ENCODE measurements around the gene TGFBR3L.

TGFBR3L gene

DNA sequence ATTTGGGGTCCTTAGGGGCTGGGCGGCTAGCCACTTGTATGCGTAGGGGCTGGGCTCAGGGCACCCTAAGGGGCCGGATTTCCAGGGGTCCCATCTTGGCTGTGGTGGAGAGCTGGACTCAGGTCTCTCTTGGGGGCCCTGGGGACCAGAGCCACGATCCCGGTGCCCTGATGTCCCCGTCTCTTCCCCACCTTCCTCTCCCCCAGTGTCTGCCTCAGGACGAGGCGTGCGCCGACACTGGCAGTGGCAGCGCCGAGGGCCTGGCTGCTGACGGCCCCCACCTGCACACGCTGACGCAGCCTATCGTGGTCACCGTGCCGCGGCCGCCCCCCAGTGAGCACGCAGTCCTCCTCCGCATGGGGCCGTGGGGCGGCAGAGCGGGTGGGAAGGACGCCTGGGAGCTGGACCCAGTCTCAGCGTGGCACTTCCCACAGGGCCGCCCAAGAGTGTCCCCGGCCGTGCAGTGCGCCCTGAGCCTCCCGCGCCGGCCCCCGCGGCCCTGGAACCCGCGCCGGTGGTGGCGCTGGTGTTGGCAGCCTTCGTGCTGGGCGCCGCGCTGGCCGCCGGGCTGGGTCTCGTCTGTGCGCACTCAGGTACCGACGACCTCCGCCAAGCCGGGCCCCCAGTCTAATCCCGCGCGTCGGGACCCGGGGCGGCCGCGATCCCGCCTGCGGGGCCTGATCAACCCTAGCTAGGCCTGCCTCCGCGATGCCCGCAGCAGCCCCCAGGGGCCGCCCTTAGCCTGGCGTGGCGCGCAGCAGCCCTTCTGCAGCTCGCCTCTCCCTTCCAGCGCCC is 2.8 kb downstream of the TGFBR3L start (continued):
- TF ChIP-seq, protein P1, sequence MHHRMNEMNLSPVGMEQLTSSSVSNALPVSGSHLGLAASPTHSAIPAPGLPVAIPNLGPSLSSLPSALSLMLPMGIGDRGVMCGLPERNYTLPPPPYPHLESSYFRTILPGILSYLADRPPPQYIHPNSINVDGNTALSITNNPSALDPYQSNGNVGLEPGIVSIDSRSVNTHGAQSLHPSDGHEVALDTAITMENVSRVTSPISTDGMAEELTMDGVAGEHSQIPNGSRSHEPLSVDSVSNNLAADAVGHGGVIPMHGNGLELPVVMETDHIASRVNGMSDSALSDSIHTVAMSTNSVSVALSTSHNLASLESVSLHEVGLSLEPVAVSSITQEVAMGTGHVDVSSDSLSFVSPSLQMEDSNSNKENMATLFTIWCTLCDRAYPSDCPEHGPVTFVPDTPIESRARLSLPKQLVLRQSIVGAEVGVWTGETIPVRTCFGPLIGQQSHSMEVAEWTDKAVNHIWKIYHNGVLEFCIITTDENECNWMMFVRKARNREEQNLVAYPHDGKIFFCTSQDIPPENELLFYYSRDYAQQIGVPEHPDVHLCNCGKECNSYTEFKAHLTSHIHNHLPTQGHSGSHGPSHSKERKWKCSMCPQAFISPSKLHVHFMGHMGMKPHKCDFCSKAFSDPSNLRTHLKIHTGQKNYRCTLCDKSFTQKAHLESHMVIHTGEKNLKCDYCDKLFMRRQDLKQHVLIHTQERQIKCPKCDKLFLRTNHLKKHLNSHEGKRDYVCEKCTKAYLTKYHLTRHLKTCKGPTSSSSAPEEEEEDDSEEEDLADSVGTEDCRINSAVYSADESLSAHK (tag by site-specific recombination; IDR thresholded peaks at IDR 0.05), result no peak
- TF ChIP-seq ZNF266 (tag by site-specific recombination; IDR thresholded peaks at IDR 0.05; ENCODE audit: low read depth), result no peak
- TF ChIP-seq, protein P2, sequence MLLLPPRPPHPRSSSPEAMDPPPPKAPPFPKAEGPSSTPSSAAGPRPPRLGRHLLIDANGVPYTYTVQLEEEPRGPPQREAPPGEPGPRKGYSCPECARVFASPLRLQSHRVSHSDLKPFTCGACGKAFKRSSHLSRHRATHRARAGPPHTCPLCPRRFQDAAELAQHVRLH (tag by site-specific recombination; IDR thresholded peaks at IDR 0.05), result no peak
- peak; percentile 81 for TF ChIP-seq ZBTB20 (tag by site-specific recombination; IDR thresholded peaks at IDR 0.05)
- no peak for TF ChIP-seq OSR2 (tag by site-specific recombination; IDR thresholded peaks at IDR 0.05)
- no peak for TF ChIP-seq ZNF292 (tag by site-specific recombination; IDR thresholded peaks at IDR 0.05; ENCODE audit: borderline replicate concordance, low read depth)
- no peak for TF ChIP-seq ZNF571 (tag by site-specific recombination; IDR thresholded peaks at IDR 0.05)
- TF ChIP-seq ZNF274 (IDR thresholded peaks at IDR 0.05; ENCODE audit: low read length), result no peak
- TF ChIP-seq ZNF274 (tag by site-specific recombination; IDR thresholded peaks at IDR 0.05; ENCODE audit: borderline replicate concordance), result no peak
- TF ChIP-seq ZFP3 (tag by site-specific recombination; IDR thresholded peaks at IDR 0.05; ENCODE audit: low read depth), result no peak
- TF ChIP-seq ZEB2 (tag by site-specific recombination; IDR thresholded peaks at IDR 0.05), result 0 out of 2 replicates have a peak, but pooled peaks have one; percentile 50
- TF ChIP-seq, protein P3, sequence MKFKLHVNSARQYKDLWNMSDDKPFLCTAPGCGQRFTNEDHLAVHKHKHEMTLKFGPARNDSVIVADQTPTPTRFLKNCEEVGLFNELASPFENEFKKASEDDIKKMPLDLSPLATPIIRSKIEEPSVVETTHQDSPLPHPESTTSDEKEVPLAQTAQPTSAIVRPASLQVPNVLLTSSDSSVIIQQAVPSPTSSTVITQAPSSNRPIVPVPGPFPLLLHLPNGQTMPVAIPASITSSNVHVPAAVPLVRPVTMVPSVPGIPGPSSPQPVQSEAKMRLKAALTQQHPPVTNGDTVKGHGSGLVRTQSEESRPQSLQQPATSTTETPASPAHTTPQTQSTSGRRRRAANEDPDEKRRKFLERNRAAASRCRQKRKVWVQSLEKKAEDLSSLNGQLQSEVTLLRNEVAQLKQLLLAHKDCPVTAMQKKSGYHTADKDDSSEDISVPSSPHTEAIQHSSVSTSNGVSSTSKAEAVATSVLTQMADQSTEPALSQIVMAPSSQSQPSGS (tag by site-specific recombination; IDR thresholded peaks at IDR 0.05; ENCODE audit: low read depth), result no peak
- no peak for TF ChIP-seq ZNF366 (tag by site-specific recombination; conservative IDR thresholded peaks at IDR 0.05)
- TF ChIP-seq, protein P4, sequence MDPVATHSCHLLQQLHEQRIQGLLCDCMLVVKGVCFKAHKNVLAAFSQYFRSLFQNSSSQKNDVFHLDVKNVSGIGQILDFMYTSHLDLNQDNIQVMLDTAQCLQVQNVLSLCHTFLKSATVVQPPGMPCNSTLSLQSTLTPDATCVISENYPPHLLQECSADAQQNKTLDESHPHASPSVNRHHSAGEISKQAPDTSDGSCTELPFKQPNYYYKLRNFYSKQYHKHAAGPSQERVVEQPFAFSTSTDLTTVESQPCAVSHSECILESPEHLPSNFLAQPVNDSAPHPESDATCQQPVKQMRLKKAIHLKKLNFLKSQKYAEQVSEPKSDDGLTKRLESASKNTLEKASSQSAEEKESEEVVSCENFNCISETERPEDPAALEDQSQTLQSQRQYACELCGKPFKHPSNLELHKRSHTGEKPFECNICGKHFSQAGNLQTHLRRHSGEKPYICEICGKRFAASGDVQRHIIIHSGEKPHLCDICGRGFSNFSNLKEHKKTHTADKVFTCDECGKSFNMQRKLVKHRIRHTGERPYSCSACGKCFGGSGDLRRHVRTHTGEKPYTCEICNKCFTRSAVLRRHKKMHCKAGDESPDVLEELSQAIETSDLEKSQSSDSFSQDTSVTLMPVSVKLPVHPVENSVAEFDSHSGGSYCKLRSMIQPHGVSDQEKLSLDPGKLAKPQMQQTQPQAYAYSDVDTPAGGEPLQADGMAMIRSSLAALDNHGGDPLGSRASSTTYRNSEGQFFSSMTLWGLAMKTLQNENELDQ (tag by site-specific recombination; IDR thresholded peaks at IDR 0.05; ENCODE audit: low read depth), result no peak
- TF ChIP-seq, protein P5, sequence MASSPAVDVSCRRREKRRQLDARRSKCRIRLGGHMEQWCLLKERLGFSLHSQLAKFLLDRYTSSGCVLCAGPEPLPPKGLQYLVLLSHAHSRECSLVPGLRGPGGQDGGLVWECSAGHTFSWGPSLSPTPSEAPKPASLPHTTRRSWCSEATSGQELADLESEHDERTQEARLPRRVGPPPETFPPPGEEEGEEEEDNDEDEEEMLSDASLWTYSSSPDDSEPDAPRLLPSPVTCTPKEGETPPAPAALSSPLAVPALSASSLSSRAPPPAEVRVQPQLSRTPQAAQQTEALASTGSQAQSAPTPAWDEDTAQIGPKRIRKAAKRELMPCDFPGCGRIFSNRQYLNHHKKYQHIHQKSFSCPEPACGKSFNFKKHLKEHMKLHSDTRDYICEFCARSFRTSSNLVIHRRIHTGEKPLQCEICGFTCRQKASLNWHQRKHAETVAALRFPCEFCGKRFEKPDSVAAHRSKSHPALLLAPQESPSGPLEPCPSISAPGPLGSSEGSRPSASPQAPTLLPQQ (tag by site-specific recombination; IDR thresholded peaks at IDR 0.05), result peak; percentile 59; the same call in 1 of the 2 replicates
- TF ChIP-seq ZNF2 (tag by site-specific recombination; IDR thresholded peaks at IDR 0.05), result no peak
- TF ChIP-seq ZNF544 (tag by site-specific recombination; IDR thresholded peaks at IDR 0.05), result no peak
- TF ChIP-seq MEIS1 (CRISPR knock-in tag; IDR thresholded peaks at IDR 0.05; ENCODE audit: borderline replicate concordance), result no peak
- TF ChIP-seq, protein P6, sequence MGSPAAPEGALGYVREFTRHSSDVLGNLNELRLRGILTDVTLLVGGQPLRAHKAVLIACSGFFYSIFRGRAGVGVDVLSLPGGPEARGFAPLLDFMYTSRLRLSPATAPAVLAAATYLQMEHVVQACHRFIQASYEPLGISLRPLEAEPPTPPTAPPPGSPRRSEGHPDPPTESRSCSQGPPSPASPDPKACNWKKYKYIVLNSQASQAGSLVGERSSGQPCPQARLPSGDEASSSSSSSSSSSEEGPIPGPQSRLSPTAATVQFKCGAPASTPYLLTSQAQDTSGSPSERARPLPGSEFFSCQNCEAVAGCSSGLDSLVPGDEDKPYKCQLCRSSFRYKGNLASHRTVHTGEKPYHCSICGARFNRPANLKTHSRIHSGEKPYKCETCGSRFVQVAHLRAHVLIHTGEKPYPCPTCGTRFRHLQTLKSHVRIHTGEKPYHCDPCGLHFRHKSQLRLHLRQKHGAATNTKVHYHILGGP (tag by site-specific recombination; IDR thresholded peaks at IDR 0.05), result no peak
- TF ChIP-seq, protein P7, sequence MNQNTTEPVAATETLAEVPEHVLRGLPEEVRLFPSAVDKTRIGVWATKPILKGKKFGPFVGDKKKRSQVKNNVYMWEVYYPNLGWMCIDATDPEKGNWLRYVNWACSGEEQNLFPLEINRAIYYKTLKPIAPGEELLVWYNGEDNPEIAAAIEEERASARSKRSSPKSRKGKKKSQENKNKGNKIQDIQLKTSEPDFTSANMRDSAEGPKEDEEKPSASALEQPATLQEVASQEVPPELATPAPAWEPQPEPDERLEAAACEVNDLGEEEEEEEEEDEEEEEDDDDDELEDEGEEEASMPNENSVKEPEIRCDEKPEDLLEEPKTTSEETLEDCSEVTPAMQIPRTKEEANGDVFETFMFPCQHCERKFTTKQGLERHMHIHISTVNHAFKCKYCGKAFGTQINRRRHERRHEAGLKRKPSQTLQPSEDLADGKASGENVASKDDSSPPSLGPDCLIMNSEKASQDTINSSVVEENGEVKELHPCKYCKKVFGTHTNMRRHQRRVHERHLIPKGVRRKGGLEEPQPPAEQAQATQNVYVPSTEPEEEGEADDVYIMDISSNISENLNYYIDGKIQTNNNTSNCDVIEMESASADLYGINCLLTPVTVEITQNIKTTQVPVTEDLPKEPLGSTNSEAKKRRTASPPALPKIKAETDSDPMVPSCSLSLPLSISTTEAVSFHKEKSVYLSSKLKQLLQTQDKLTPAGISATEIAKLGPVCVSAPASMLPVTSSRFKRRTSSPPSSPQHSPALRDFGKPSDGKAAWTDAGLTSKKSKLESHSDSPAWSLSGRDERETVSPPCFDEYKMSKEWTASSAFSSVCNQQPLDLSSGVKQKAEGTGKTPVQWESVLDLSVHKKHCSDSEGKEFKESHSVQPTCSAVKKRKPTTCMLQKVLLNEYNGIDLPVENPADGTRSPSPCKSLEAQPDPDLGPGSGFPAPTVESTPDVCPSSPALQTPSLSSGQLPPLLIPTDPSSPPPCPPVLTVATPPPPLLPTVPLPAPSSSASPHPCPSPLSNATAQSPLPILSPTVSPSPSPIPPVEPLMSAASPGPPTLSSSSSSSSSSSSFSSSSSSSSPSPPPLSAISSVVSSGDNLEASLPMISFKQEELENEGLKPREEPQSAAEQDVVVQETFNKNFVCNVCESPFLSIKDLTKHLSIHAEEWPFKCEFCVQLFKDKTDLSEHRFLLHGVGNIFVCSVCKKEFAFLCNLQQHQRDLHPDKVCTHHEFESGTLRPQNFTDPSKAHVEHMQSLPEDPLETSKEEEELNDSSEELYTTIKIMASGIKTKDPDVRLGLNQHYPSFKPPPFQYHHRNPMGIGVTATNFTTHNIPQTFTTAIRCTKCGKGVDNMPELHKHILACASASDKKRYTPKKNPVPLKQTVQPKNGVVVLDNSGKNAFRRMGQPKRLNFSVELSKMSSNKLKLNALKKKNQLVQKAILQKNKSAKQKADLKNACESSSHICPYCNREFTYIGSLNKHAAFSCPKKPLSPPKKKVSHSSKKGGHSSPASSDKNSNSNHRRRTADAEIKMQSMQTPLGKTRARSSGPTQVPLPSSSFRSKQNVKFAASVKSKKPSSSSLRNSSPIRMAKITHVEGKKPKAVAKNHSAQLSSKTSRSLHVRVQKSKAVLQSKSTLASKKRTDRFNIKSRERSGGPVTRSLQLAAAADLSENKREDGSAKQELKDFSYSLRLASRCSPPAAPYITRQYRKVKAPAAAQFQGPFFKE (tag by site-specific recombination; IDR thresholded peaks at IDR 0.05; ENCODE audit: borderline replicate concordance), result no peak
- TF ChIP-seq, protein P8, sequence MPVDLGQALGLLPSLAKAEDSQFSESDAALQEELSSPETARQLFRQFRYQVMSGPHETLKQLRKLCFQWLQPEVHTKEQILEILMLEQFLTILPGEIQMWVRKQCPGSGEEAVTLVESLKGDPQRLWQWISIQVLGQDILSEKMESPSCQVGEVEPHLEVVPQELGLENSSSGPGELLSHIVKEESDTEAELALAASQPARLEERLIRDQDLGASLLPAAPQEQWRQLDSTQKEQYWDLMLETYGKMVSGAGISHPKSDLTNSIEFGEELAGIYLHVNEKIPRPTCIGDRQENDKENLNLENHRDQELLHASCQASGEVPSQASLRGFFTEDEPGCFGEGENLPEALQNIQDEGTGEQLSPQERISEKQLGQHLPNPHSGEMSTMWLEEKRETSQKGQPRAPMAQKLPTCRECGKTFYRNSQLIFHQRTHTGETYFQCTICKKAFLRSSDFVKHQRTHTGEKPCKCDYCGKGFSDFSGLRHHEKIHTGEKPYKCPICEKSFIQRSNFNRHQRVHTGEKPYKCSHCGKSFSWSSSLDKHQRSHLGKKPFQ (tag by site-specific recombination; IDR thresholded peaks at IDR 0.05), result no peak
